TTC549 (cell line): ENCODE results near the gene FUZ.
"Not testable (repeated sequence)": the region's sequence is repeated elsewhere in the genome, so short reads cannot be mapped to it uniquely, and the experiment has no call there.

Experiments
- FAIRE-seq: peaks from 2 replicates; lab custom pipeline; 2012; peaks lifted over from hg19 to GRCh38; lab: Jason Lieb, UNC

Gene FUZ

DNA sequence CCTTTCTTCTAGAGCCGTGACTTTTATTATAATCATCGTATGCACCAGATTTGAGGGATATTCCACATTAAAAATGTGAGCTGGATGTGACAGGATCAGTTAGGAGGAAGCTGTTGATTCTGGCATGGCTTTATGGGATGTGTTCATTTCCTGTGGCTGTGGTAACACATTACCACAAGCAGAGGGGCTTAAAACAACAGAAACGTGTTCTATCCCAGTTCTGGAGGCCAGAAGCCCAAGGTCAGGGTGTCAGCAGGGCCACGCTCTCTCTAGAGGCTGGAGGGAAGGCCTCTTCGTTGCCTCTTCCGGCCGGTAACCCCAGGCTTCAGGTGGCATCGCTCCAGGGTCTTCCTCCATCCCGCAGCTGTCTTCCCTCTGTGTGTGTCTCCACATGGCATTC, 19.5 kb upstream of the FUZ start:
- no peak for FAIRE-seq

DNA sequence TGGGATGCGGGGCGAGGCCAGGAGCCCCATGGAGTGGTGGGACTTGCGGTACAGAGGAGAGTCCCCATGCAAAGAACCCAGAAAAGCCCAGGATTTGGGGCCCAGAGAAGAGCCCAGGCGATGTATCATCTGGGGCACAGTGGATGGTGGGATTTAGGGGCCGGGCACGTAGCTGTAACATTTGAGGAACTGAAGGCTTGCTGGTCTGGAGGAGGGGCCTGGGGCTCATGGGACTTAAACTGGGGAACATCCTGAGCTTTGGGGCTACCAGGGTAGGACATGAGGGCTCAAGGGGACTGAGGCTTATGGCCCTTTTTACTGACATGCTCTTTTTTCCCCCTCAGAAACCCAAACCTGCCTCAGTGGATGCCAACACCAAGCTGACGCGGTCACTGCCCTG, 18.5 kb upstream of the FUZ start:
- no peak for FAIRE-seq

DNA sequence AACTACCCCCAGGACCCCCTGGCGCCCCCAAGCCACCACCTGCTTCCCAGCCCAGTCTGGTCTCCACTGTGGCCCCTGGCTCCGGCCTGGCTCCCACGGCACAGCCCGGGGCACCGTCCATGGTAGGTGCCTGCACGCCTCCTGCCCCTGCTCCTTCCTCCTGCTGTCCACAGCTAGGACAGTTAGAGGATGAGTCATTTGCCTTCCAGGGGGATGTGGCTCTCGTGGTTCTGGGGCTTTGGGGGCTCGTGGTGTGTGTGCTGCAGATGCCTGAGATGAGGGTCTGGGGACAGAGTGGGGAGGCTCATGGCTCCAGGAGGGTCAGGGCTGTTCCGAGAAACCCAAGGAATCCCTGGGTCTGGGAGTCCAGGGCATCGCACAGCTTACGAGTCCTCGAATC, 17.7 kb upstream of the FUZ start:
- no peak for FAIRE-seq

DNA sequence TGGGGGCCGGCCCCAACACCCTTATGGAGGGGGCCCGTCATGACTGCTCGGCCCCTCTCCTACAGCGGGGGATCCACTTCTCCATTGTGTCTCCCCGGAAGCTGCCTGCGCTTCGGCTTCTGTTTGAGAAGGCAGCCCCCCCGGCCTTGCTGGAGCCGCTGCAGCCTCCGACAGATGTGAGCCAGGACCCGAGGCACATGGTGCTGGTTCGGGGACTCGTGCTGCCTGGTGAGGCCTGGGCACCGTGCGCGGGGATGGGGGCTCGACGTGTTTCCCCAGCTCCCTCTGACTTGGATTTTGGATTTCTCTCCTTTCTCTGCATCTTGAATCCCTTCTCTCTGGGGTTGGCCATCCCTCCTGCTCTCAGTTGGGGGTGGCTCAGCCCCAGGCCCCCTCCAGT, 16.6 kb upstream of the FUZ start:
- no peak for FAIRE-seq

DNA sequence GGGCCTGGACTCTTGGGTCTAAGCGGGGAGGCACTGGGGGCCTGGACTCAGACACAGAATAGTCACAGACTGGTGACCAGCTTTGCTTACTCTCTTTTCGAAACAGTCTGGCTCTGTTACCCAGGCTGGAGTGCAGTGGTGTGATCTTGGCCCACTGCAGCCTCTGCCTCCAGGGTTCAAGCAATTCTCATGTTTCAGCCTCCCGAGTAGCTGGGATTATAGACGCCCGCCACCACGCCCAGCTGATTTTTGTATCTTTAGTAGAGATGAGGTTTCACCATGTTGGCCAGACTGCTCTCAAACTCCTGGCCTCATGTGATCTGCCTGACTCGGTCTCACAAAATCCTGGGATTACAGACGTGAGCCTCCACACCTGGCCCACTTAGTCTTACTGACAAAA, 16.1 kb upstream of the FUZ start:
- no peak for FAIRE-seq

DNA sequence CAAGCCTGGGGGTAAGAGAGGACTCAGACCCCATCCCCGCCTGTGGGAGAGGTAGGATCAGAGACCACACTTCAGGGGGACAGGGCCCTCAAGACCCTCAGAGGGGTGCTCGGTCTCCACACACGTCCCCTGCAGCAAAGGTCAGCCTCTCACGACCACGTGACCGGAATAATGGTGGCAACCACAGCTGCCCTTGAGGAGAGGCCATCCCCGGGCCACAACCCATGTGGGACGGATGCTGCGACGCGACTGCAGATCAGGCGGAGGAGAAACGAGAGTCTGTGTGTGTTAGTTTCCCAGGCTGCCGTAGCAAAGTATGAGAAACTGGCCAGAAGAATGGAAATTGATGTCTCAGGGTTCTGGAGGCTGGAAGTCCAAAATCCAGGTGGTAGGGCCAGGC, 13.9 kb upstream of the FUZ start:
- no peak for FAIRE-seq

DNA sequence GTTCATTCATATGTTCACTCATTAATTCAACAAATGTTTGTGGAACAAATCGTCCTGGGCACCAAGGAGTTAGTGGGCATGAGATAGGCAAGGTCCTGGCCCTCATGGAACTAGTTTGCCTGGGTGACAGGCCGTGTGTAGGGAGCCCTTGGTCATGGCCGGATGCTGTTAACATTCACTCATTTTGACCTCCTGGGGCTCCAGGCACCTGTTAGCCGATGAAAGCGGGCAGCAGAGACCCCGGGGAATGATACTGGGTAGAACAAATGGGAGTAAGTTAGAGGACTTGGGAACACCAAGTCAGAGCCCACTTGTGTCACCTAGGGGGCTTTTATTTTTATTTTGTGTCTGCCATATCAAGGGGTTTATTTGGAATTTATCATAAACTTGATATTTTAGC, 11.6 kb upstream of the FUZ start:
- no peak for FAIRE-seq

DNA sequence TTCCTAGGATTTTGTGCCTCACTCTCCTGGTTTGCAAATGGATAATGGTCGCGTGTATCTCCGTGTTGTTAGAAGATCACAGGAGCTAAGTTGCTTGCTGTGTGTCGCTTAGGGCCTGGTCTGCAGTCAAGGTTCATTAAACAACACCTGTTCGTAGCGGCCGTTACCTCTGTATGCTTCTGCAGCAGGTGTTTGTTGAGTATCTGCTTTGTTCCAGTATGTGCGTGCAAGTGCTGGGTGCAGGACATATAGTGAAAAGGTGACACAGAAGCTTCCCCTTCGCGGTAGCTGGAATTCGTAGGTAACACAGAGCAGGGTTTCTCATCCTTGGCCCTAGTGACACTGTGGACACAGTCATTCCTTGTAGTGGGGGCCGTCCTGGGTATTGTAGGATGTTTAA, 10.4 kb upstream of the FUZ start:
- no peak for FAIRE-seq

DNA sequence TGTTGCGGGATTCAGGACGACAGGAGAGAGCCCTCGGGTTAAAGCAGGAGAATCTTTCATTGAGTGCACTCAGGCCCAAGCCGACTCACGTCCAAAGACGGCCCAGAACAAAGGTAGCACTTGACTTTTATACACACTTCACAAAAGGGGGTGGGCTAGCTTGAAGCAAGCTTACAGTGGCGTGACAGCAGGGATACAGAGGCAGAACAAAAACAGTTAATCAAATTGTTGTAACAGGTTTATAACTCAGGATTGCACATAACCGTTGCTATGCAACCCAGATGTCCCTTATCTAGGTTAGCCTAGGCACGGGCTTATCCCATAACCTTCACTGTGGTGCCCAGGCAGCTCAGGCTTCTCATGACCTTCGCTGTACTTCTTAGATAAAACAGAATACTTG, 7.0 kb upstream of the FUZ start:
- FAIRE-seq: no peak

DNA sequence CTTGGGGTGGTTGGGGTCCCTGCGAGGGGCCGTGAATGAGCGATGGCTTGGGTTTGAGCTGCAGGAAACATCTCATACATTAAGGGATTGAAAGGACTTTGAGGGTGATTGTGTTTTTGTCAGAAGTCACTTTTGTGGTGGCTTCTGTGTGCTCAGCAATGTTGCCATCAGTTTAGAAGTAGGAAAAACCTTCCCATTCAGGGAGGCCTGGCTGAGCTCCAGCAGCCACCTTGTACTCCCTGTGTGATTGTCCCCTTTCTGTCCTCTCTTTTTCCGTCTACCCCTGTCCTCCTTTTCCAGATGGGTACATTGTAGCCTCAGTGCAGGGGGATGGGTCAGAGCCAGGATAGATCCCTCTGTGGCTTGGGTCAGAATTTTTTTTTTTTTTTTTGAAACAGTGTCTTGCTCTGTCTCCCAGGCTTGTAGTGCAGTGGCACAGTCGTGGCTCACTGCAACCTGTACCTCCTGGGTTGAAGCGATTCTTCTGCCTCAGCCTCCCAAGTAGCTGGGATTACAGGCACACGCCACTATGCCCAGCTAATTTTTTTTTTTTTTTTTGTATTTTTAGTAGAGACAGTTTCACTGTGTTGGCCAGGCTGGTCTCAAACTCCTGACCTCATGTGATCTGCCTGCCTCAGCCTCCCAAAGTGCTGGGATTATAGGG, 6.5 kb upstream of the FUZ start:
- FAIRE-seq: not testable (repeated sequence)

DNA sequence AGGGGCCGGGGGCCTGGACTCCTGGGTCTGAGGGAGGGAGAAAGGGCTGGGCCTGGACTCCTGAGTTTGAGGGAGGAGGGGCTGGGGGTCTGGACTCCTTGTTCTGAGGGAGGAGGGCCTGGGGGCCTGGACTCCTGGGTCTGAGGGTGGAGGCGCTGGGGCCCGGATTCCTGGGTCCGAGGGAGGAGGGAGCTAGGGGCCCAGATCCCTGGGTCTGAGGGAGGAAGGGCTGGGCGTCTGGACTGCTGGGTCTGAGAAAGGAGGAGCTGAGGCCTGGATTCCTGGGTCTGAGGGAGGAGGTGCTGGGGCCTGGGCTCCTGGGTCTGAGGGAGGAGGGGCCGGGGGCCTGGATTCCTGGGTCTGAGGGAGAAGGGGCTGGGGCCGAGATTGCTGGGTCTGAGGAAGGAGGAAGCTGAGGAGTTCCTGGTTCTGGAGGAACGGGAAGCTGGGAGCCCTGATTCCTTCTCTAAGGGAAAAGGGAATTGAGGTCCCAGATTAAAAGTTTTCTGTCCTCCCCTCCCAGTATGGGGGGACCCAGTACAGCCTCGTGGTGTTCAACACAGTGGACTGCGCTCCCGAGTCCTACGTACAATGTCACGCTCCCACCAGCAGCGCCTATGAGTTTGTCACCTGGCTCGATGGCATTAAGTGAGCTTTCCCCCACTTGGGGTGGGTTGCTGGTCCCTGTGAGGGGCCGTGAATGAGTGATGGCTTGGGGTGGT, 5.7 kb upstream of the FUZ start:
- FAIRE-seq: no peak

DNA sequence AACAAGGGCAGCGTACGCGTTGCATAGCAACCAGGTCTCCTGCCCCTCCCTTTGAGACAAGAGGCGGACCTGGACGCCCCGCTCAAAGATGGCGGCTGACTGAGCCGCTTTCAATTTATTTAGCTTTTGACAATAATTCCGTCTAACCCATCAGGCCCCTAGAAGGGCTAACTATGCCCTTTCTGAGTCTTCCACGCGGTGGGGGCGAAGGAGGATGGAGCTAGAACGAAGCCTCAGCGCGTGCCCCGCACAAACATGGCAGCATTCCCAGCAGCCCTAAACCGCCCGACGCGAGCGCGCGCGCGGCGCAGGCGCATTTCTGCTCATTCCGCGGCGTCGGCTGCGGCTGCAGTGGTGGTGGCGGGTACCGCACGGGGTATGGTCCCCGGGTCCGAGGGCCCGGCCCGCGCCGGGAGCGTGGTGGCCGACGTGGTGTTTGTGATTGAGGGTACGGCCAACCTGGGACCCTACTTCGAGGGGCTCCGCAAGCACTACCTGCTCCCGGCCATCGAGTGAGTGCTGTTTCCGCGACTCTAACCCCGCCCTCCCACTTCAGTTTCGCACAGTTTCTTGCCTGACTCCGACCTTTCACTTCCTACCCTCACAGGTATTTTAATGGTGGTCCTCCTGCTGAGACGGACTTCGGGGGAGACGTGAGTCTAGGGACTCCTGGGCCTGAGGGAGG, 5.0 kb upstream of the FUZ start, which contains the start of gene MED25:
Gene MED25 (plus strand): TSS at position 326 of the 685 bp plus-strand sequence. CDS start 53 bp downstream, at position 379.
- FAIRE-seq: no peak

DNA sequence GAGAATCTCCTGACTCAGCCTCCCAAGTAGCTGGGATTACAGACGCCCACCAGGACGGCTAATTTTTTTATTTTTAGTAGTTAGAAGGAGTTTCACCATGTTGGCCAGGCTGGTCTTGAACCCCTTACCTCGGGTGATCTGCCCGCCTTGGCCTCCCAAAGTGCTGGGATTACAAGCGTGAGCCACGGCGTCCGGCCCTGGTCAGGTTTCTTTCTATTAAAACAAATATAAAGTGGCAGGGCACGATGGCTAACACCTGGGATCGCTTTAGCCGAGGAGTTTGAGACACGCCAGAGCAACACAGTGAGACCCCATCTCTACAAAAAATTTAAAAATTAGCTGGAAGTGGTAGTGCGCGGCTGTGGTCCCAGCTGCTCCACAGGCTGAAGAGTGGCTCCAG, 3.5 kb upstream of the FUZ start:
- no peak for FAIRE-seq

DNA sequence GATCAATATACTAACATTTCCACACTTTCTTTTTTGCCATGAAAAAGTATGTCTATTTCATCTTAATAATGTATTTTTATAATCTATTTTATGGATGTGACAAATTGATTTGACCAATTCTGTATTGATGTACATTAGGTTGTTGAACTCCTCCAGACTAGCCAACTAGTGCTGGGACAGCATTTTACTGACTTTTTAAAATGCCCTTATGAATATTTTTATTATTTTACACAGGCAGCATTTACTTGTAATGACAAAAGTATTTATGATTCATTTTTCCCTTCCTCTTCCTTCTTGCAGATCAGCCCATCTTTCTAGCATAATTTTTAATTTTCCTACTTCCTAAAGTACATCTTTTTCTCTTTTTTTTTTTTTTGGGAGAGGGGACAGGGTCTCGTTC, 918 bp upstream of the FUZ start:
- no peak for FAIRE-seq

DNA sequence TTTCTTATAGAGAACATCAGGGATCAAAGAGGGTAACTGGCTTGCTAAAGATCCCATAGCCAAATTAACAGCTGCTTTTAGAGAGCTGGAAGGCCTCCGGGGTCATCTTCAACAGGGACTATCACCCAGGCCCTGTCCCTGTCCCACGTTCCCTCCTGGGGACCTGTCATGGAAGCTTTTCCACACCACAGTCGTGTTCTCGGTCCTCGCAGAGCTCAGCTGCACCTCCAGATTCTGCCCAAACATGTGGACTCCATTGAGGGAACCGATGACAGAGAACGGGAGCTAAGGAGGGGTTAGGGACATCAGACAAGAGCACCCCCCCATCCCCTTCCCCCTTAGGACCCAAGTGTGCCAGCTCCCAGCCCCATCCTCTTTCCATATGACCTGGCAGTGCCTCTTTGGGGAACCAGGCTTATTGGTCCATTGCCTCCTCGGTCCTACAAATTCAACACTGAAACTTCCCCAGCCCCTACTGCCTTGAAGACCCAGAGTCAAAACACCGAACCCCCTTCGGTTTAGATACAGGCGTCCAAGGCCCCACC, 568 bp downstream of the FUZ start:
- FAIRE-seq: no peak

DNA sequence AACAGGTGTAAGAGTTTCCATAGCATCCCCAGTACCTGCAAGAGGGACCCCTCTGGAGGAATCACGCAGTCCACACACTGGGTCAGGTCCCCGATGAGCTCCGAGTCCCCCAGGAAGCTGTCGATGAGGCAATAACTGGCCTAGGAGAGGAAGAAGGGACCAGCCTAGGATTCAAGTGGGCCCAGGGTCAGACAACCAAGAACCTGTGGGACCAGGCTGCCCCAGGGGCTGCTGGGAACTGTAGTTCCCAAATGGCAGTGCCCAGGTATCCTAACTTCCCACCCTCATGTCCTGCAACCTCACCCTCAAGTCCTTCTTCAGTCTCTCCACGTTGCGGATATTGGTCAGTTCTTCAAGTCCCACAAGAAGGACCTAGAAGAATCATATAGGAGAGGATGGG, 1.8 kb downstream of the FUZ start:
- FAIRE-seq: no peak

DNA sequence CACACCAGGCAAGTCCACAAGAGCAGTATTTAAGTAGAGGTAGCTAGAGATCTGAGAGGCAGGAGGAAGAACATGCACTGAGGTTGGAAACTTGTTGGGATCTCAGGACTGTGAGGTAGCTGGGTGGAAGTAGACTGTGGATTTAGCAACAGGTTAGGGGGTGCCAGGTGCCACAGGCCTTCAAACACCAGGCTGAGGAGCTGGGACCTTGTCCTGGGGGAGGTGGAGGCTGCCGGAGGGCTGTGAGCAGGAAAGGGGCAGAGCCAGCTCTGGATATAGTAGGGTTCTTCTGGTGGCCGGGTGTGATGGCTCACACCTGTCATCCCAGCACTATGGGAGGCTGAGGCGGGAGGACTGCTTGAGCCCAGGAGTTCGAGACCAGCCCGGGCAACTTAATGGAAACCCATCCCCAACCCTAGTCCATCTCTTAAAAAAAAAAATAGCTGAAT, 3.1 kb downstream of the FUZ start:
- no peak for FAIRE-seq

DNA sequence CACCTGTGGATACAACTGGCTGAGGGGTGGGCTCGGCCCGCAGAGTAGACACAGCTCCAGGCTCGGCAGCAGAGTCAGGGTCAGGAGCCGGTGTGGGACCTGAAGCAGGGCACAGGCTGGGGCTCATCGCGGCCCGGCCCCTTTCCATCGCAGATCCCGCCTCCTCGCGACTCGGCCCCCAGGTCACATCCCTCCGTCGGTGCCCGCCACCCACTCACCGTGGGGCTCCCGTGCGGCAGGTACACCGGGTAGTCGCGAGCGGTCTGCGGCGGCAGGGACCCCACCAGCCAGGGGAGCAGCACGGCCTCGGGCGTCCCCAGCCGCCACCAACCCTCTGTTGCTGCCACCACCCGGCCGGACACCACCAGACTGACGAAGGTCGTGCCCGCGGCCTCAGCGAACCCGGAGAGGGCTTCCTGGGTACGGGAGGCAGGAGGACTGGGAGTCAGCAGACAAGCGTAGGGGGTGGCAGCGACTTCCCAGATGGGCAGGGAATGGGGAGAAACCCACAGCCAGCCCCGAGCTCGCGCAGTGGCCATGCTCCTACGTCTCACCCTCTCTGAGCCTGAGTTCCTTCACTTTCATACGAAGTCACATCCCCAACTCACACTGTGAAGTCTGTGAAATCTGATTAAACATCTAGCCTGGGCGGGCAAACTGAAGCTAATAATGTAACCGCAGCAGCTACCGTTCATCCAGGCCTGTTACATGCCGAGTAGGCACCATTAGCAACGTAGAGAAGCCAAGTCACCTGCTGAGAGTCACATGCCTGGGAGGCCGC, 3.7 kb downstream of the FUZ start:
- no peak for FAIRE-seq

DNA sequence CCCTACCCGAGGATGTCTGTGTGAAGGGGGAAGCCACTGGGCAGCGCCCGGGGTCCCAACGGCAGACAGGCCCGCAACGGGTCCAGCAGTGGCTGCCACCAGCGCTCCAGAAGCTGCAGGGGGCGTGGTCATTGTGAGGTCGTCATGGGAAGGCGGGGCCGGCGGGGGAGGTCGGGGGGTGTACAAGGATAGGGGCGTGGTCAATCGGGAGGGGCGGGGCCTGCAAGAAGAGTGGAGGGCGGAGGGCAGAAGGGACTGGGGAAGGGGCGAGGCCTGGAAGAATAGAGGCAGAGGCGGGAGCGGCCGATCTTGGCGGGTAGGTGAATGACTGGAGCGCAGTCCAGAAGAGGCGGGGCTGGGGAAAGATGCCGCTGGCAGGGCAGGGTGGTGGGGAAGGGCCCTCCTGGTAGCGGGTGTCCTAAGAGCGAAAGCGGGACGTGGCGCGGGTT, 4.4 kb downstream of the FUZ start:
- FAIRE-seq: no peak

DNA sequence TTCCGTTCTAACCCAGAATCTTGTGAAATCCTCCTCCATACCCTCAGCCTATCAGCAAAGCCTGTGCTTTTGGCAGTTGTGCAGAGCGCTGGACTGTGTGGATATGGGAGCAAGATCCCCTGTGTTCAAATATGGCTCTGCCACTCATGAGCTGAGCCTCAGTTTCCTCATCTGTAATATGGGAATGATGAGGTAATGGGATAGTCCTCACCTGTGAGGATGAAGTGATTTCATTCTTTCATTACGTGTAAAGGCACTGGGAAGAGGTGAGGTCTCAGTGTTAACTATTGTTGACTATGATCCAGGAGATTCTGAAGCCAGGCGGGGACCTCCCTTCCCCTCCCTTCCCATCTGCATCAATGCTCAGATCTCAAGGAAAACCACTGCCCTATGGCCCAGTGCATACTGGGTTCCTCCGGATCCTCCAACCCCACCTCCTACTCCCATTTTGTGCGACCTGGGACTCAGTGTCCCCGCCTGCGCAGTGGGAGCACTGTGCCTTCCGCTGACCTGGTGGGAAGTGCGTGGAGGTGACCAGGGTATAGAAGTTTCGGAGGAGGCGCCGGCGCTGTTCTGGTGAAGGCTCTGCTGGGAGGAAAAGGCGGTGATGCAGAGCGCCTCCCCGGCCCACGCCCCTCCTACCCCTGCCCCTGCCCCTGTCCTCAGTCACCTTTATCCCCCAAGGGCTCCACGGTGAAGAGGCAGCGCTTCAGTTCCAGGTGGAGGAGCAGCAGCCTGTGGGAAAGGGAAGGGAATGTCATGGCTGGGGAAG, 5.0 kb downstream of the FUZ start:
- no peak for FAIRE-seq

DNA sequence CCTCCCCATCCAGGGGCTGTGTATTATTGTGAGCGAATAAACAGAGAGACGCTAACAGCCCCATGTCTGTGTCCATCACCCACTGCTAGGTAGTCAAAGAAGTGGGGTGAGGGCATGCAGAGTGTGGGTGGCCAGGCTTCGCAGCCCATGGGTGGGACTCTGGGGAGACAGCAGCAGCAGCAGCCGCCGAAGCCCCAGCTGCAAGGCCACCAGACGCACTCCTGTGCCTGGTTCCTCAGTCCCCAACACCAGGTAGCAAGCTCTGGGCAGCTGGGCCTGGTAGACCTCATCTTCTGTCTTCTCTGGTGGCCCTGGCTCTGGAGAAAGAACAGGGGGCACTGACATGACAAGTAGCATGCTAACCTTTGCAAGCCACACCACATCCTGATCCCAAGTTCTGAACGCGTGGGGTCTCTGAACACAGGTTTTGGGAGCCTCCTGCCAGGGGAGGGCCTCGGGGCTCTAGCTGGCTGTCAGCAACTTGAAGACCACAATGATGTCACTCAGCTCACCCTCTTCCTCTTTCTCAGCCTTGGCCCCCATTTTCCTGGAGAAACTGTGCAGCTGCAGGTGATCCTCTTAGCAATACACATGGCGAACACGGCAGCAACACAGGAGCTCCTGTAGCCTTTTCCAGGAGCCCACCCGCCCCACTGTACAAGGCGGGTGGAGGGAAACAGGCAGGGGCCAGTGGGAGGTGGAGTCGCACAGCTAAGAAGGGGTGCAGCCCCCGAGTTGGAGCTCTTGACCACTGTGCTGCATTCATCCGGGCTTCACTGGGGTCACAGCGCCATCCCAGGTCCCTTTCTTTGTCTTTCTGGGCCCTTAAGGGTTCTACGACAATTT, 5.8 kb downstream of the FUZ start:
- FAIRE-seq: no peak
